ENCODE results near the gene FAM240B.

DNA sequence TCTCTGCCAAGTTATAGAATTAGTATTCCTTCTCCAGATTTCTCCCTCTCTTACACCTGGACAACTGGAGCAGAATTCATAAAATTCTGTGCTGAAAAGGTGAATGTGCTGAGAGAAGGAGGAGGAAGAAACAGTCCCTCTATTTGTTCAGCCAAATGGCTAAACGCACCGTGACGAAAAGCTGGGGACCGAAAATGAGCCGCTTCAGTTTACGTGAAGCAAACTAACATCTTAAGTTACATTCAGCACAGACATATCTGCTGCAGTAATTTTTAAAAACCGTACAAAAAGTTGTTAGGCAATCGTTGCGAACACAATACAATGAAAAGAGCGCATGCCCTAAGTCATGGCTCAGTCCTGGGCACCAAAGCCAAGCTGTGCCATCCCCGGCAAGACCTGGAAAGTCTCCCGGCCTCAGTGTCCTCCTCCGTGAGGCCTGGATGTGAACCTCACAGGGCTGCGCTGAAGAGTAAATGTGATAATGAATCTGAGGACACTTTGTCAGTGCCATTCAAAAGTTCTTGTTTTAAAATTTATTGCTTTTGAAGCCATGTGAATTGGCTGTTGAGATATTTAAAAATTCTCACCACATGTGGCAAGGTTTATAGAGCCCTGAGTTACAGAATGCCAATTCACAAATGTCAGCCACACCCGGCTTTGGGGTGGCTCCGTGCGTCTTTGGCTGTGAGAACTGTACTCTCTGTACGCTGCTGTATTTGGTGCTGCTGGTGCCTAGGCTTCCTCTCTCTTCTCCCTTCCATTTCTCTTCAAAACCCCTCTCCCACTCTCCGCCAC lies 46.3 kb downstream of the FAM240B start:
- TF ChIP-seq, protein P1, sequence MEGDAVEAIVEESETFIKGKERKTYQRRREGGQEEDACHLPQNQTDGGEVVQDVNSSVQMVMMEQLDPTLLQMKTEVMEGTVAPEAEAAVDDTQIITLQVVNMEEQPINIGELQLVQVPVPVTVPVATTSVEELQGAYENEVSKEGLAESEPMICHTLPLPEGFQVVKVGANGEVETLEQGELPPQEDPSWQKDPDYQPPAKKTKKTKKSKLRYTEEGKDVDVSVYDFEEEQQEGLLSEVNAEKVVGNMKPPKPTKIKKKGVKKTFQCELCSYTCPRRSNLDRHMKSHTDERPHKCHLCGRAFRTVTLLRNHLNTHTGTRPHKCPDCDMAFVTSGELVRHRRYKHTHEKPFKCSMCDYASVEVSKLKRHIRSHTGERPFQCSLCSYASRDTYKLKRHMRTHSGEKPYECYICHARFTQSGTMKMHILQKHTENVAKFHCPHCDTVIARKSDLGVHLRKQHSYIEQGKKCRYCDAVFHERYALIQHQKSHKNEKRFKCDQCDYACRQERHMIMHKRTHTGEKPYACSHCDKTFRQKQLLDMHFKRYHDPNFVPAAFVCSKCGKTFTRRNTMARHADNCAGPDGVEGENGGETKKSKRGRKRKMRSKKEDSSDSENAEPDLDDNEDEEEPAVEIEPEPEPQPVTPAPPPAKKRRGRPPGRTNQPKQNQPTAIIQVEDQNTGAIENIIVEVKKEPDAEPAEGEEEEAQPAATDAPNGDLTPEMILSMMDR (IDR thresholded peaks at IDR 0.05), result no peak
- TF ChIP-seq POLR2A (IDR thresholded peaks at IDR 0.05), result no peak

All from adrenal gland (tissue), 5 donors.